K562 (cell line): ENCODE measurements around the gene CXCL16. TPM values are rescaled to one million over a fixed set of nuclear protein-coding genes. Genes with fewer than 3 reads are reported as not detected.
A peak's percentile ranks its signal among the peaks of the same experiment; 100 is the strongest.
"Not testable (repeated sequence)": the region's sequence is repeated elsewhere in the genome, so short reads cannot be mapped to it uniquely, and the experiment has no call there.

ENCODE experiments used
- ATAC-seq: fragments of 200-7000 bp; cut with Tn5 transposase; 3 replicates; pipeline ENCODE4 v1.9.1; 2020; ENCODE audit warnings: moderate library complexity
- BruUV-seq: library from RNA; stranded (reverse); fragments of 400-500 nt; replicated peaks from 2 replicates; lab custom pipeline; 2021; lab: Mats Ljungman, UMichigan
- CTCF ChIA-PET: fragments of 300-600 bp; formaldehyde crosslinking; extraction: SDS; loops from one replicate; lab custom pipeline; 2021; ENCODE audit warnings: low intra/inter-chr PET ratio; lab: Yijun Ruan, JAX
- POLR2A ChIA-PET: fragments of 300-600, 350-650 bp; sonication (Branson Sonifier 250); formaldehyde crosslinking; extraction: SDS; loops from one replicate; lab custom pipeline; 2021; ENCODE audit warnings: antibody characterized with exemption, inconsistent platforms; lab: Yijun Ruan, JAX
- DNase-seq, 4 experiments: peaks; one replicate each; pipeline versions ENCODE4 v3.0.0 to v3.0.0-alpha.2; 2011 to 2018; ENCODE audit warnings: low spot score in 3 of 4, mixed read lengths in 3 of 4; ENCODE audit errors: extremely low read depth in 1 of 4
- FAIRE-seq: peaks from 2 replicates; lab custom pipeline; 2011; peaks lifted over from hg19 to GRCh38; lab: Jason Lieb, UNC
- H2AFZ ChIP-seq: 2 replicates; pipeline ENCODE4 v1.6.0; 2011; ENCODE audit warnings: low read depth, low read length, control low read depth, inconsistent platforms
- H3K27ac ChIP-seq: fragments of 200-600 bp; 3 replicates; pipeline ENCODE4 v1.8.0; 2011; ENCODE audit warnings: low read depth, mild to moderate bottlenecking, control low read depth, inconsistent platforms, low read length, moderate library complexity, mixed read lengths; ENCODE audit errors: extremely low read depth
- H3K27me3 ChIP-seq, 2 experiments: fragments of 300-600 bp in 1 of 2; 2 replicates in 1 of 2; 3 replicates in 1 of 2; pipeline versions ENCODE4 v1.6.0 to v1.8.0; 2011; ENCODE audit warnings: inconsistent platforms in 2 of 2, low read length in 2 of 2, mild to moderate bottlenecking in 1 of 2, mixed read lengths in 1 of 2, moderate library complexity in 1 of 2; ENCODE audit not compliant: control insufficient read depth in 2 of 2, insufficient read depth in 2 of 2
- H3K36me3 ChIP-seq: fragments of 300-600 bp; 3 replicates; pipeline ENCODE4 v1.8.0; 2011; ENCODE audit warnings: mild to moderate bottlenecking, low read length, inconsistent platforms; ENCODE audit not compliant: control insufficient read depth, insufficient read depth
- H3K4me1 ChIP-seq, 2 experiments: fragments of 200-600 bp in 1 of 2; replicated peaks in 1 of 2; 2 replicates in 1 of 2; 3 replicates in 1 of 2; pipeline versions ENCODE4 v1.5.1 to v1.8.0; 2011; ENCODE audit warnings: inconsistent platforms in 2 of 2, low read length in 2 of 2, mild to moderate bottlenecking in 1 of 2, mixed read lengths in 1 of 2, moderate library complexity in 1 of 2; ENCODE audit not compliant: control insufficient read depth in 2 of 2, insufficient read depth in 2 of 2
- H3K4me2 ChIP-seq: 2 replicates; pipeline ENCODE4 v1.6.1; 2011; ENCODE audit warnings: low read length, control low read depth, inconsistent platforms, mixed read lengths; ENCODE audit not compliant: insufficient read depth
- H3K4me3 ChIP-seq: fragments of 200-600 bp; sonication (generic), shearing (Covaris generic); 2 replicates; pipeline ENCODE4 v1.5.1; 2016; ENCODE audit warnings: control low read depth, inconsistent platforms
- H3K79me2 ChIP-seq: fragments of 200-600 bp; 3 replicates; pipeline ENCODE4 v1.8.0; 2011; ENCODE audit warnings: low read length, inconsistent platforms; ENCODE audit not compliant: control insufficient read depth, insufficient read depth
- H3K9ac ChIP-seq, 2 experiments: 2 replicates each; pipeline versions ENCODE4 v1.6.0 to v1.6.1; 2011; ENCODE audit warnings: low read depth in 2 of 2, low read length in 2 of 2, control low read depth in 1 of 2, inconsistent platforms in 1 of 2, mild to moderate bottlenecking in 1 of 2, mixed read lengths in 1 of 2; ENCODE audit not compliant: insufficient read depth in 1 of 2
- H3K9me1 ChIP-seq: one replicate; pipeline ENCODE4 v1.6.0; 2011; ENCODE audit warnings: inconsistent platforms, mild to moderate bottlenecking, low read length, moderate library complexity; ENCODE audit not compliant: control insufficient read depth, insufficient read depth
- H3K9me3 ChIP-seq: replicated peaks from 2 replicates; pipeline ENCODE4 v1.5.1; 2011; ENCODE audit warnings: low read depth, low read length, inconsistent platforms; ENCODE audit not compliant: control insufficient read depth, insufficient read depth
- H4K20me1 ChIP-seq: replicated peaks from 2 replicates; pipeline ENCODE4 v1.6.1; 2011; ENCODE audit warnings: low read length, inconsistent platforms, mixed read lengths; ENCODE audit not compliant: control insufficient read depth, insufficient read depth
- ARID1B ChIP-seq: fragments of 450-650 bp; IDR thresholded peaks from 2 replicates; pipeline ENCODE4 v1.6.1; 2016; ENCODE audit warnings: antibody characterized with exemption, mild to moderate bottlenecking, inconsistent platforms
- CBFA2T2 ChIP-seq: fragments of 450-650 bp; conservative IDR thresholded peaks from 2 replicates; pipeline ENCODE4 v1.6.1; 2017; ENCODE audit warnings: mild to moderate bottlenecking
- LARP7 ChIP-seq: fragments of 450-650 bp; IDR thresholded peaks from 2 replicates; pipeline ENCODE4 v1.6.1; 2016
- MTA2 ChIP-seq: fragments of 450-650 bp; IDR thresholded peaks from 2 replicates; pipeline ENCODE4 v1.6.1; 2016; ENCODE audit warnings: low read depth
- PHF8 ChIP-seq: fragments of 200-600 bp; sonication (generic); IDR thresholded peaks from 2 replicates; pipeline ENCODE4 v1.6.1; 2012; ENCODE audit warnings: mixed run types, mild to moderate bottlenecking, inconsistent platforms, low read length, moderate library complexity, borderline replicate concordance
- PML ChIP-seq: IDR thresholded peaks from 2 replicates; pipeline ENCODE4 v1.6.1; 2012; ENCODE audit warnings: low read length, inconsistent platforms
- PRPF4 ChIP-seq: fragments of 200-400 bp; formaldehyde crosslinking; IDR thresholded peaks from one replicate; pipeline ENCODE4 v1.6.1; 2017; ENCODE audit warnings: low read length, low read depth, mild to moderate bottlenecking; ENCODE audit not compliant: insufficient read depth, poor library complexity, severe bottlenecking
- TRIM24 ChIP-seq, 2 experiments: fragments of 450-650 bp; IDR thresholded peaks; 2 replicates each; pipeline ENCODE4 v1.6.1; 2016
- WGBS: fragments of 100-300 bp; shearing (Covaris generic); methylation state at CpG from one replicate; pipeline ENCODE4 v1.1.6; 2016; ENCODE audit warnings: low coverage, mixed read lengths; ENCODE audit not compliant: insufficient coverage; ENCODE audit errors: missing lambda C conversion rate; 5-methylcytosine and 5-hydroxymethylcytosine counted together
- in situ Hi-C: fragments of 300-500 bp; cut with MboI; formaldehyde crosslinking; loops from 4 replicates; pipeline ENCODE4 v1.15.0; 2018; ENCODE audit warnings: inconsistent platforms, mixed read lengths
- intact Hi-C: fragments of 100-400 bp; cut with micrococcal nuclease; formaldehyde crosslinking; loops from 2 replicates; pipeline ENCODE4 v1.14.2; 2022
- polyA plus RNA-seq, 8 experiments: library from polyadenylated mRNA; depleted of rRNA in 4 of 8; stranded (reverse) in 5 of 8; unstranded in 3 of 8; fragments of >200 nt; fragmentation: Nextera tagmentation in 2 of 8; fragmentation: Illumina TruSeq in 1 of 8; extraction: Ambion mirVana in 2 of 8; extraction: Trizol in 1 of 8; gene quantifications; 2 replicates each; pipeline versions ENCODE4 v1.2.1 to v1.2.3, GENCODE V29; 2011 to 2014; ENCODE audit warnings: inconsistent platforms in 1 of 8, missing spikeins in 1 of 8
- total RNA-seq, 7 experiments: library from RNA; depleted of rRNA in 6 of 7; stranded (reverse); fragments of >200 nt in 6 of 7; fragmentation: Illumina TruSeq in 2 of 7; extraction: Trizol in 2 of 7; gene quantifications; 2 replicates each; pipeline versions ENCODE4 v1.2.1 to v1.2.3, GENCODE V29; 2011 to 2021; ENCODE audit warnings: low replicate concordance in 1 of 7
- TF ChIP-seq, protein P1 (sequence below): fragments of 200-400 bp; formaldehyde crosslinking; IDR thresholded peaks from 2 replicates; pipeline ENCODE4 v1.6.1; 2017; ENCODE audit warnings: mild to moderate bottlenecking, low read depth, low read length, moderate library complexity
- TF ChIP-seq, protein P2 (sequence below), 2 experiments: fragments of 450-650 bp in 1 of 2; sonication (generic) in 1 of 2; formaldehyde crosslinking in 1 of 2; IDR thresholded peaks in 1 of 2; conservative IDR thresholded peaks in 1 of 2; 2 replicates each; pipeline versions ENCODE4 v1.6.1 to v1.8.1; 2016 to 2023; ENCODE audit warnings: mild to moderate bottlenecking in 2 of 2, moderate library complexity in 2 of 2, inconsistent platforms in 1 of 2, missing genetic modification reagents in 1 of 2

The CXCL16 gene
- total and polyA plus RNA-seq, 9 of the 15 experiments (the other 6 are each of a cell fraction or from before 2014, with no cell fraction given) = 0.05 to 0.68 (median 0.22) TPM; not detected in 2

DNA sequence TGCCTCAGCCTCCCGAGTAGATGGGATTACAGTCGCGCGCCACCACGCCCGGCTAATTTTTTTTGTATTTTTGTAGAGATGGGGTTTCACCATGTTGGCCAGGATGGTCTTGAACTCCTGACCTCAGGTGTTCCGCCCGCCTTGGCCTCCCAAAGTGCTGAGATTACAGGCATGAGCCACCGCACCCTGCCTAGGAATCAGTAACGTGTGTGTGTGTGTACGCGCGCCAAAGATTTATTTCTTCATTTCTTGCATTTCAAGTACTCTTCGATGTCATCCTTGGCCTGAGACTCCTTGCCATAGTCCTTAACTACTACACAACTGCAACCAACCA, 35.2 kb downstream of the CXCL16 start:
- DNase-seq, FAIRE-seq, CTCF ChIA-PET, H3K9me3 ChIP-seq, in situ Hi-C loops, H3K27me3 ChIP-seq, H4K20me1 ChIP-seq, H3K9me1 ChIP-seq, BruUV-seq: not testable (repeated sequence)
- POLR2A ChIA-PET = interaction anchor here (1.4 kb wide), 1 partner anchor 40 kb away, joined by 3 read pairs; no protein-coding TSS in a partner anchor
- peak overlapping the region; percentile 87 for H3K4me2 ChIP-seq
- H3K9ac ChIP-seq = peak overlapping the region; percentile 84 to 99
- H2AFZ ChIP-seq = peak overlapping the region; percentile 95; the same call in 1 of the 2 replicates
- H3K36me3 ChIP-seq = peaks cover 17% of the 10 kb centered on the region; the same call in 2 of the 3 replicates
- WGBS = 12% methylated on average over 8 of the region's 14 CpGs
- H3K27ac ChIP-seq = peak overlapping the region; percentile 86
- intact Hi-C loops = loop anchor here (10.0 kb wide), 1 partner anchor 140 kb away; the partner anchor contains the start of gene GGT6
- peak; percentile 12; the same call in 1 of the 3 replicates for ATAC-seq
- H3K4me3 ChIP-seq = peak overlapping the region; percentile 100
- peak; percentile 67; the same call in 1 of the 2 replicates for TF ChIP-seq LARP7
- TF ChIP-seq ARID1B = 0 out of 2 replicates have a peak, but pooled peaks have one; percentile 2
- TF ChIP-seq, all 486 proteins: peak for 2; not testable (repeated sequence) for 484
- peaks cover 12% of the 10 kb centered on the region in 2 experiments; a peak in 4 of 5 replicates for H3K4me1 ChIP-seq
- peaks cover 49% of the 10 kb centered on the region for H3K79me2 ChIP-seq

DNA sequence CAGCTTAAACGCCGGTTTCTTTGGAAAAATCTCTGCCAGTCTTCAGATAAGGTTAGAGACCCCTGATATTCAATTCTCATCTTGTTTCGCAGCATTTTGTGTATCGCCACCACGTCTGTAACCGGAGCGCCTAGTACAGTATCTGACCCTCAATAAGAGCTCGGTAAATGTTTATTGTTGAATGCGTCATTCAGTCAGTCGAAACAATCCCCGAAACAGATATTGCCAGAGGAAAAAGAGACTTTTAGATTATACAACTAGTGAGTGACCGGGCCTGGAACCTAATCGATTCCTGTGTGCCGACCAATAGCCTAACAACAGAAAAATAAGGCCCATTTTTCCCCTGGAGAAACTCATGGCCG, 36.4 kb downstream of the CXCL16 start:
- peak overlapping the region; percentile 87 for H3K4me2 ChIP-seq
- H3K4me3 ChIP-seq = peak overlapping the region; percentile 100
- no TSS peak for BruUV-seq
- FAIRE-seq (no peak), DNase-seq (no peak), ATAC-seq (no peak)
- peaks cover 5 to 12% of the 10 kb centered on the region in 2 experiments; a peak in 3 of 5 replicates for H3K4me1 ChIP-seq
- H3K27me3 ChIP-seq = no peaks in the 10 kb centered on the region
- H4K20me1 ChIP-seq = 0 out of 2 replicates have a peak, but pooled peaks cover 5% of the 10 kb centered on the region
- H3K9me1 ChIP-seq = peaks cover 4% of the 10 kb centered on the region
- H3K9me3 ChIP-seq = no peaks in the 10 kb centered on the region
- peak overlapping the region; percentile 95 for H2AFZ ChIP-seq
- peaks cover 60% of the 10 kb centered on the region for H3K79me2 ChIP-seq
- POLR2A ChIA-PET = interaction anchor here (0.6 to 1.4 kb wide), 5 partner anchors 13 to 86 kb away, joined by 3 to 5 read pairs (median 3); no protein-coding TSS in a partner anchor
- H3K9ac ChIP-seq = peak overlapping the region; percentile 84 to 99
- peaks cover 21% of the 10 kb centered on the region; the same call in 2 of the 3 replicates for H3K36me3 ChIP-seq
- in situ Hi-C loops (no loop called here), intact Hi-C loops (loop anchor here (10.0 kb wide), 1 partner anchor 139 kb away; the partner anchor contains the start of gene GGT6)
- WGBS = 1% methylated on average over 15 of the region's 15 CpGs
- H3K27ac ChIP-seq = peak overlapping the region; percentile 86
- CTCF ChIA-PET = no interaction called here
- TF ChIP-seq MTA2 = no peak
- TF ChIP-seq CBFA2T2 = no peak
- TF ChIP-seq PML = no peak
- TF ChIP-seq PRPF4 = no peak
- TF ChIP-seq, protein P1, sequence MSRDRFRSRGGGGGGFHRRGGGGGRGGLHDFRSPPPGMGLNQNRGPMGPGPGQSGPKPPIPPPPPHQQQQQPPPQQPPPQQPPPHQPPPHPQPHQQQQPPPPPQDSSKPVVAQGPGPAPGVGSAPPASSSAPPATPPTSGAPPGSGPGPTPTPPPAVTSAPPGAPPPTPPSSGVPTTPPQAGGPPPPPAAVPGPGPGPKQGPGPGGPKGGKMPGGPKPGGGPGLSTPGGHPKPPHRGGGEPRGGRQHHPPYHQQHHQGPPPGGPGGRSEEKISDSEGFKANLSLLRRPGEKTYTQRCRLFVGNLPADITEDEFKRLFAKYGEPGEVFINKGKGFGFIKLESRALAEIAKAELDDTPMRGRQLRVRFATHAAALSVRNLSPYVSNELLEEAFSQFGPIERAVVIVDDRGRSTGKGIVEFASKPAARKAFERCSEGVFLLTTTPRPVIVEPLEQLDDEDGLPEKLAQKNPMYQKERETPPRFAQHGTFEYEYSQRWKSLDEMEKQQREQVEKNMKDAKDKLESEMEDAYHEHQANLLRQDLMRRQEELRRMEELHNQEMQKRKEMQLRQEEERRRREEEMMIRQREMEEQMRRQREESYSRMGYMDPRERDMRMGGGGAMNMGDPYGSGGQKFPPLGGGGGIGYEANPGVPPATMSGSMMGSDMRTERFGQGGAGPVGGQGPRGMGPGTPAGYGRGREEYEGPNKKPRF = no peak
- TF ChIP-seq TRIM24 (IDR thresholded peaks at IDR 0.05) = no peak
- TF ChIP-seq, protein P2, sequence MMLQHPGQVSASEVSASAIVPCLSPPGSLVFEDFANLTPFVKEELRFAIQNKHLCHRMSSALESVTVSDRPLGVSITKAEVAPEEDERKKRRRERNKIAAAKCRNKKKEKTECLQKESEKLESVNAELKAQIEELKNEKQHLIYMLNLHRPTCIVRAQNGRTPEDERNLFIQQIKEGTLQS (IDR thresholded peaks at IDR 0.05) = no peak
- TF ChIP-seq, protein P2 (CRISPR knock-in tag; conservative IDR thresholded peaks at IDR 0.05) = no peak
- TF ChIP-seq PHF8 = no peak
